SK-N-SH (cell line): ENCODE results near the gene TCP1. TPM values are rescaled to one million over a fixed set of nuclear protein-coding genes. Genes with fewer than 3 reads are reported as not detected.

ENCODE experiments used
- CTCF ChIA-PET: fragments of 300-600, 350-600 bp; formaldehyde crosslinking; extraction: SDS; loops from one replicate; lab custom pipeline; 2021; lab: Yijun Ruan, JAX
- POLR2A ChIA-PET: fragments of 350-600 bp; sonication (Branson Sonifier 250); formaldehyde crosslinking; extraction: SDS; loops from one replicate; lab custom pipeline; 2020; ENCODE audit warnings: antibody characterized with exemption, inconsistent platforms; lab: Yijun Ruan, JAX
- DNase-seq: peaks from one replicate; pipeline ENCODE4 v3.0.0; 2012
- H2AFZ ChIP-seq: fragments of 200-600 bp; sonication (generic); 2 replicates; pipeline ENCODE4 v1.8.1; 2016; ENCODE audit warnings: antibody characterized with exemption, mild to moderate bottlenecking, low read depth
- H3F3A ChIP-seq: fragments of 200-600 bp; sonication (generic); replicated peaks from 2 replicates; pipeline ENCODE3; 2016; ENCODE audit warnings: antibody characterized with exemption, mild to moderate bottlenecking; ENCODE audit not compliant: insufficient read depth
- H3K27ac ChIP-seq, 2 experiments: fragments of 200-500 bp in 1 of 2; fragments of 200-600 bp in 1 of 2; sonication (Bioruptor generic) in 1 of 2; sonication (generic), shearing (Covaris generic) in 1 of 2; 2 replicates each; pipeline versions ENCODE4 v1.5.1 to v1.6.1; 2014 to 2016; ENCODE audit warnings: low read depth in 2 of 2, inconsistent platforms in 1 of 2, low read length in 1 of 2, mild to moderate bottlenecking in 1 of 2, mixed read lengths in 1 of 2
- H3K27me3 ChIP-seq: fragments of 200-600 bp; sonication (generic), shearing (Covaris generic); 2 replicates; pipeline ENCODE4 v1.6.1; 2016; ENCODE audit warnings: mixed run types; ENCODE audit not compliant: insufficient read depth
- H3K36me3 ChIP-seq, 2 experiments: fragments of 200-500 bp in 1 of 2; fragments of 200-600 bp in 1 of 2; sonication (Bioruptor generic) in 1 of 2; sonication (generic) in 1 of 2; replicated peaks in 1 of 2; 2 replicates each; pipeline versions ENCODE3 to v1.5.1; 2014 to 2016; ENCODE audit warnings: low read length in 1 of 2, mild to moderate bottlenecking in 1 of 2; ENCODE audit not compliant: insufficient read depth in 2 of 2, control insufficient read depth in 1 of 2
- H3K4me1 ChIP-seq, 2 experiments: fragments of 200-500 bp in 1 of 2; fragments of 200-600 bp in 1 of 2; sonication (Bioruptor generic) in 1 of 2; sonication (generic), shearing (Covaris generic) in 1 of 2; 2 replicates each; pipeline versions ENCODE4 v1.5.1 to v1.6.1; 2014 to 2016; ENCODE audit warnings: low read depth in 1 of 2, low read length in 1 of 2, mixed run types in 1 of 2; ENCODE audit not compliant: insufficient read depth in 2 of 2, control insufficient read depth in 1 of 2
- H3K4me2 ChIP-seq: fragments of 200-600 bp; sonication (generic), shearing (Covaris generic); 2 replicates; pipeline ENCODE4 v1.6.1; 2017; ENCODE audit warnings: mixed run types
- H3K4me3 ChIP-seq, 2 experiments: fragments of 200-500 bp in 1 of 2; fragments of 200-600 bp in 1 of 2; sonication (Bioruptor generic) in 1 of 2; sonication (generic), shearing (Covaris generic) in 1 of 2; 2 replicates each; pipeline versions ENCODE4 v1.5.1 to v1.8.1; 2014 to 2016; ENCODE audit warnings: low read depth in 2 of 2, inconsistent platforms in 1 of 2, low read length in 1 of 2, mild to moderate bottlenecking in 1 of 2, mixed read lengths in 1 of 2, moderate library complexity in 1 of 2
- H3K79me2 ChIP-seq: fragments of 200-600 bp; sonication (generic); 2 replicates; pipeline ENCODE4 v1.8.1; 2017; ENCODE audit warnings: mild to moderate bottlenecking; ENCODE audit not compliant: insufficient read depth
- H3K9ac ChIP-seq: fragments of 200-600 bp; sonication (generic); 2 replicates; pipeline ENCODE4 v1.6.1; 2017; ENCODE audit warnings: mixed run types
- H3K9me2 ChIP-seq: fragments of 200-600 bp; sonication (generic); 2 replicates; pipeline ENCODE4 v1.6.1; 2017; ENCODE audit warnings: mixed run types
- H3K9me3 ChIP-seq: fragments of 200-600 bp; sonication (generic); 2 replicates; pipeline ENCODE4 v1.6.1; 2017; ENCODE audit warnings: mixed run types, mild to moderate bottlenecking, moderate library complexity
- H4K20me1 ChIP-seq: fragments of 200-600 bp; sonication (generic); 2 replicates; pipeline ENCODE4 v1.6.1; 2017; ENCODE audit warnings: mild to moderate bottlenecking, mixed run types; ENCODE audit not compliant: insufficient read depth
- ELF1 ChIP-seq: IDR thresholded peaks from 2 replicates; pipeline ENCODE4 v1.4.0; 2012
- EP300 ChIP-seq, 2 experiments: IDR thresholded peaks; 2 replicates each; pipeline versions ENCODE4 v1.4.0 to v1.6.1; 2012; ENCODE audit warnings: borderline replicate concordance in 1 of 2, low read depth in 1 of 2, low read length in 1 of 2
- FOXJ3 ChIP-seq: sonication (generic); formaldehyde crosslinking; IDR thresholded peaks from 2 replicates; pipeline ENCODE4 v1.5.1; 2020; ENCODE audit warnings: mild to moderate bottlenecking, missing genetic modification reagents
- FOXM1 ChIP-seq: IDR thresholded peaks from 2 replicates; pipeline ENCODE4 v1.4.0; 2012; ENCODE audit warnings: low read depth, mild to moderate bottlenecking
- GABPA ChIP-seq: IDR thresholded peaks from 2 replicates; pipeline ENCODE4 v1.4.0; 2012; ENCODE audit warnings: low read depth, mild to moderate bottlenecking
- JUND ChIP-seq: IDR thresholded peaks from 2 replicates; pipeline ENCODE4 v1.4.0; 2012
- MXI1 ChIP-seq: IDR thresholded peaks from 2 replicates; pipeline ENCODE4 v1.6.1; 2012; ENCODE audit warnings: mild to moderate bottlenecking, low read depth, low read length, improper control_type of control experiment
- NFIC ChIP-seq: IDR thresholded peaks from 2 replicates; pipeline ENCODE4 v1.4.0; 2012; ENCODE audit warnings: borderline replicate concordance
- NRF1 ChIP-seq: IDR thresholded peaks from 2 replicates; pipeline ENCODE4 v1.6.1; 2012; ENCODE audit warnings: low read depth, mild to moderate bottlenecking, low read length
- POLR2AphosphoS5 ChIP-seq: IDR thresholded peaks from 2 replicates; pipeline ENCODE4 v1.6.1; 2012; ENCODE audit warnings: low read depth, low read length
- RCOR1 ChIP-seq: fragments of 150-350 bp; IDR thresholded peaks from 2 replicates; pipeline ENCODE4 v1.6.1; 2017; ENCODE audit warnings: antibody characterized with exemption, low read length
- RXRA ChIP-seq: IDR thresholded peaks from 2 replicates; pipeline ENCODE4 v1.4.0; 2012; ENCODE audit warnings: low read depth, mild to moderate bottlenecking, borderline replicate concordance
- SIN3A ChIP-seq: IDR thresholded peaks from 2 replicates; pipeline ENCODE4 v1.6.1; 2012; ENCODE audit warnings: low read depth, mild to moderate bottlenecking, low read length, moderate library complexity, borderline replicate concordance
- TEAD4 ChIP-seq: IDR thresholded peaks from 2 replicates; pipeline ENCODE4 v1.4.0; 2012; ENCODE audit warnings: mild to moderate bottlenecking, borderline replicate concordance; ENCODE audit not compliant: insufficient read depth
- WGBS: methylation state at CpG from one replicate; pipeline ENCODE4 v1.1.6; 2017; ENCODE audit warnings: low lambda C conversion rate; 5-methylcytosine and 5-hydroxymethylcytosine counted together
- polyA plus RNA-seq, 3 experiments: library from polyadenylated mRNA; depleted of rRNA; stranded (reverse); fragments of >200 nt; gene quantifications; 2 replicates each; pipeline ENCODE4 v1.2.3, GENCODE V29; 2012
- TF ChIP-seq, protein P1 (sequence below): IDR thresholded peaks from 2 replicates; pipeline ENCODE4 v1.4.0; 2012; ENCODE audit warnings: low read depth, borderline replicate concordance
- TF ChIP-seq, protein P2 (sequence below): IDR thresholded peaks from 2 replicates; pipeline ENCODE4 v1.6.1; 2012; ENCODE audit warnings: mild to moderate bottlenecking, low read depth, low read length, moderate library complexity

TCP1 gene
- polyA plus RNA-seq, 1 of the 3 experiments (the other 2 are of a cell fraction), result 154 TPM

DNA sequence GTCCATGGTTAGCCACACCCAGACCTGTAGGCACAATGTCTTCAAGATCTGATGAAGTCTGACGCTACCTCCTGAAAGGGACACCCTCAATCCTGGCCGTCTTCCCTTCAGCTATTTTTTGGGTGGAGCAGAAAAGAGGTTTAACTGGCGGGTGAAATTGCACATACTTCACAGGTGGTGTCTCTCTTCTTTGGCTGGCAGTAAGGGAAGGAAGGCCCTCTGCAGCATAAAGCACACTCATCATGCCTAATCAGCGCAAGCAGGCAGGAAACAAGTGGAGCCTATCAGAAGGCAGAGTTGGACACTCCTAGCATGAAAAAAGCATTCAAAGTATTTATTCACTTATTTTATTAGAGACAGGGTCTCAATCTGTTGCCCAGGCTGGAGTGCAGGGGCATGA is 43.5 kb upstream of the TCP1 start:
- no peak overlapping the region for H3K4me3 ChIP-seq
- TF ChIP-seq GABPA, result no peak
- no peak for TF ChIP-seq TEAD4
- TF ChIP-seq FOXJ3 (CRISPR knock-in tag), result no peak
- TF ChIP-seq ELF1, result no peak
- TF ChIP-seq NFIC, result no peak
- TF ChIP-seq FOXM1, result no peak
- TF ChIP-seq POLR2AphosphoS5, result no peak
- TF ChIP-seq RCOR1, result no peak
- no peak for TF ChIP-seq MXI1
- TF ChIP-seq, protein P1, sequence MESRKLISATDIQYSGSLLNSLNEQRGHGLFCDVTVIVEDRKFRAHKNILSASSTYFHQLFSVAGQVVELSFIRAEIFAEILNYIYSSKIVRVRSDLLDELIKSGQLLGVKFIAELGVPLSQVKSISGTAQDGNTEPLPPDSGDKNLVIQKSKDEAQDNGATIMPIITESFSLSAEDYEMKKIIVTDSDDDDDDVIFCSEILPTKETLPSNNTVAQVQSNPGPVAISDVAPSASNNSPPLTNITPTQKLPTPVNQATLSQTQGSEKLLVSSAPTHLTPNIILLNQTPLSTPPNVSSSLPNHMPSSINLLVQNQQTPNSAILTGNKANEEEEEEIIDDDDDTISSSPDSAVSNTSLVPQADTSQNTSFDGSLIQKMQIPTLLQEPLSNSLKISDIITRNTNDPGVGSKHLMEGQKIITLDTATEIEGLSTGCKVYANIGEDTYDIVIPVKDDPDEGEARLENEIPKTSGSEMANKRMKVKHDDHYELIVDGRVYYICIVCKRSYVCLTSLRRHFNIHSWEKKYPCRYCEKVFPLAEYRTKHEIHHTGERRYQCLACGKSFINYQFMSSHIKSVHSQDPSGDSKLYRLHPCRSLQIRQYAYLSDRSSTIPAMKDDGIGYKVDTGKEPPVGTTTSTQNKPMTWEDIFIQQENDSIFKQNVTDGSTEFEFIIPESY, result no peak
- DNase-seq, result no peak
- no peaks in the 10 kb centered on the region for H4K20me1 ChIP-seq
- CTCF ChIA-PET, result no interaction called here
- H3K36me3 ChIP-seq, result no peaks in the 10 kb centered on the region
- H2AFZ ChIP-seq, result no peak overlapping the region
- no peaks in the 10 kb centered on the region for H3K79me2 ChIP-seq
- H3K4me2 ChIP-seq, result no peak overlapping the region
- 69% methylated on average over 4 of the region's 4 CpGs for WGBS
- POLR2A ChIA-PET, result no interaction called here
- H3K27ac ChIP-seq, result no peak overlapping the region
- no peaks in the 10 kb centered on the region for H3K4me1 ChIP-seq
- H3K9ac ChIP-seq, result no peak overlapping the region
- H3K9me3 ChIP-seq, result no peaks in the 10 kb centered on the region
- H3F3A ChIP-seq, result no peaks in the 10 kb centered on the region
- H3K27me3 ChIP-seq, result no peaks in the 10 kb centered on the region; the same call in 1 of the 2 replicates
- no peaks in the 10 kb centered on the region for H3K9me2 ChIP-seq

DNA sequence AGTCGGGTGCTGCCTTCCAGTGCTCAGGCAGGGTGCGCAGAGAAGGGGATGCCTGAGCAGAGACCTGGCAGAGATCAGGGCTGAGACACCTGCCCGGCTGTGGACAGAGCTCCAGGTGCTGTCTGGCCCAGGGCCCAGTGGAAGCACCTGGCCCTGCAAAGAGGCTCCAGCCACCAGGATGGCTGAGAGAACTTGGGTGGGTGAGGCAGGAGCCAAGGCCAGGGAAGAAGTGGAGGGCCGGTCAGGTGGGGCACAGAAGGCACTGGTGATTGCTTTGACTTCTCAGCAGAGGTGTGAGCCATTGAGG is 41.9 kb upstream of the TCP1 start:
- TF ChIP-seq EP300 (IDR thresholded peaks at IDR 0.05; ENCODE audit: borderline replicate concordance in 1 of 2, low read depth in 1 of 2, low read length in 1 of 2), result no peak
- no peak for TF ChIP-seq NRF1
- TF ChIP-seq JUND, result no peak
- no peak for TF ChIP-seq RXRA
- TF ChIP-seq MXI1, result no peak
- TF ChIP-seq SIN3A, result no peak
- TF ChIP-seq, protein P2, sequence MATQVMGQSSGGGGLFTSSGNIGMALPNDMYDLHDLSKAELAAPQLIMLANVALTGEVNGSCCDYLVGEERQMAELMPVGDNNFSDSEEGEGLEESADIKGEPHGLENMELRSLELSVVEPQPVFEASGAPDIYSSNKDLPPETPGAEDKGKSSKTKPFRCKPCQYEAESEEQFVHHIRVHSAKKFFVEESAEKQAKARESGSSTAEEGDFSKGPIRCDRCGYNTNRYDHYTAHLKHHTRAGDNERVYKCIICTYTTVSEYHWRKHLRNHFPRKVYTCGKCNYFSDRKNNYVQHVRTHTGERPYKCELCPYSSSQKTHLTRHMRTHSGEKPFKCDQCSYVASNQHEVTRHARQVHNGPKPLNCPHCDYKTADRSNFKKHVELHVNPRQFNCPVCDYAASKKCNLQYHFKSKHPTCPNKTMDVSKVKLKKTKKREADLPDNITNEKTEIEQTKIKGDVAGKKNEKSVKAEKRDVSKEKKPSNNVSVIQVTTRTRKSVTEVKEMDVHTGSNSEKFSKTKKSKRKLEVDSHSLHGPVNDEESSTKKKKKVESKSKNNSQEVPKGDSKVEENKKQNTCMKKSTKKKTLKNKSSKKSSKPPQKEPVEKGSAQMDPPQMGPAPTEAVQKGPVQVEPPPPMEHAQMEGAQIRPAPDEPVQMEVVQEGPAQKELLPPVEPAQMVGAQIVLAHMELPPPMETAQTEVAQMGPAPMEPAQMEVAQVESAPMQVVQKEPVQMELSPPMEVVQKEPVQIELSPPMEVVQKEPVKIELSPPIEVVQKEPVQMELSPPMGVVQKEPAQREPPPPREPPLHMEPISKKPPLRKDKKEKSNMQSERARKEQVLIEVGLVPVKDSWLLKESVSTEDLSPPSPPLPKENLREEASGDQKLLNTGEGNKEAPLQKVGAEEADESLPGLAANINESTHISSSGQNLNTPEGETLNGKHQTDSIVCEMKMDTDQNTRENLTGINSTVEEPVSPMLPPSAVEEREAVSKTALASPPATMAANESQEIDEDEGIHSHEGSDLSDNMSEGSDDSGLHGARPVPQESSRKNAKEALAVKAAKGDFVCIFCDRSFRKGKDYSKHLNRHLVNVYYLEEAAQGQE, result no peak
- Histone ChIP-seq H3K9ac (no peak overlapping the region), H3K27me3 (no peaks in the 10 kb centered on the region; the same call in 1 of the 2 replicates), H3K27ac (no peak overlapping the region), H3K4me3 (no peak overlapping the region), H3K9me3 (no peaks in the 10 kb centered on the region), H3K4me1 (no peaks in the 10 kb centered on the region), H3F3A (no peaks in the 10 kb centered on the region), H2AFZ (no peak overlapping the region), H4K20me1 (no peaks in the 10 kb centered on the region), H3K4me2 (no peak overlapping the region), H3K79me2 (no peaks in the 10 kb centered on the region), H3K36me3 (no peaks in the 10 kb centered on the region), H3K9me2 (no peaks in the 10 kb centered on the region)
- DNase-seq, result no peak
- ChIA-PET CTCF (interaction anchor here (1.5 kb wide), 1 partner anchor 9 kb away, joined by 4 read pairs; no protein-coding TSS in a partner anchor), POLR2A (no interaction called here)
- 64% methylated on average over 4 of the region's 4 CpGs for WGBS
